Astrocyte of the spinal cord (primary cell): ENCODE results near the gene MAP2K6.

ENCODE experiments used
- DNase-seq: peaks from one replicate; pipeline ENCODE4 v3.0.0; 2011; ENCODE audit warnings: low read depth, low spot score
- H3K4me3 ChIP-seq: 2 replicates; pipeline ENCODE4 v1.5.1; 2011; ENCODE audit warnings: low read depth, mild to moderate bottlenecking, low read length, moderate library complexity
- in situ Hi-C: cut with HindIII; loops from 2 replicates; pipeline ENCODE4 v1.10.0; 2017; ENCODE audit warnings: low sequenced_read_pairs
- TF ChIP-seq, protein P1 (sequence below): IDR thresholded peaks from 2 replicates; pipeline ENCODE4 v1.5.1; 2012; ENCODE audit warnings: low read depth, mild to moderate bottlenecking, low read length, inconsistent platforms

Gene MAP2K6

DNA sequence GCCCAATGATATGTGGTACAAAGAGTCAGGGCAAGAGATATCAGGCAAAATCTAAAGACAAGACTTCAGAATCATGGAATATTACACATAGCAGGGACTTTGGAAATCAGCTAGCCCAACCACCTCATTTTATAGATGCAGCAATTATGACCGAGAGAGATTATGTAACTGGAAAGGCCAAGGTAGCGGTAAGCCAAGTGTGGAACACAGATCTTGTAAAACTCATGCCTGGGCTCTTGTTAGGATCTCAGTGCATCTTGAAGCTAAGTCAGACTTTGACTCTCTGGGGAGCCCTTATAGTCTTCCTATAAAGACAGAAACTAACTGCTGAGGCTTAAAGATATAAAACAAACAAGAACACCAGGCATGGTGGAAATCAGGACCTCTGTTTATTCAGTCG, 18.6 kb downstream of the MAP2K6 start:
- H3K4me3 ChIP-seq, result no peak overlapping the region
- no peak for DNase-seq
- TF ChIP-seq, protein P1, sequence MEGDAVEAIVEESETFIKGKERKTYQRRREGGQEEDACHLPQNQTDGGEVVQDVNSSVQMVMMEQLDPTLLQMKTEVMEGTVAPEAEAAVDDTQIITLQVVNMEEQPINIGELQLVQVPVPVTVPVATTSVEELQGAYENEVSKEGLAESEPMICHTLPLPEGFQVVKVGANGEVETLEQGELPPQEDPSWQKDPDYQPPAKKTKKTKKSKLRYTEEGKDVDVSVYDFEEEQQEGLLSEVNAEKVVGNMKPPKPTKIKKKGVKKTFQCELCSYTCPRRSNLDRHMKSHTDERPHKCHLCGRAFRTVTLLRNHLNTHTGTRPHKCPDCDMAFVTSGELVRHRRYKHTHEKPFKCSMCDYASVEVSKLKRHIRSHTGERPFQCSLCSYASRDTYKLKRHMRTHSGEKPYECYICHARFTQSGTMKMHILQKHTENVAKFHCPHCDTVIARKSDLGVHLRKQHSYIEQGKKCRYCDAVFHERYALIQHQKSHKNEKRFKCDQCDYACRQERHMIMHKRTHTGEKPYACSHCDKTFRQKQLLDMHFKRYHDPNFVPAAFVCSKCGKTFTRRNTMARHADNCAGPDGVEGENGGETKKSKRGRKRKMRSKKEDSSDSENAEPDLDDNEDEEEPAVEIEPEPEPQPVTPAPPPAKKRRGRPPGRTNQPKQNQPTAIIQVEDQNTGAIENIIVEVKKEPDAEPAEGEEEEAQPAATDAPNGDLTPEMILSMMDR, result no peak
- in situ Hi-C loops, result no loop called here

DNA sequence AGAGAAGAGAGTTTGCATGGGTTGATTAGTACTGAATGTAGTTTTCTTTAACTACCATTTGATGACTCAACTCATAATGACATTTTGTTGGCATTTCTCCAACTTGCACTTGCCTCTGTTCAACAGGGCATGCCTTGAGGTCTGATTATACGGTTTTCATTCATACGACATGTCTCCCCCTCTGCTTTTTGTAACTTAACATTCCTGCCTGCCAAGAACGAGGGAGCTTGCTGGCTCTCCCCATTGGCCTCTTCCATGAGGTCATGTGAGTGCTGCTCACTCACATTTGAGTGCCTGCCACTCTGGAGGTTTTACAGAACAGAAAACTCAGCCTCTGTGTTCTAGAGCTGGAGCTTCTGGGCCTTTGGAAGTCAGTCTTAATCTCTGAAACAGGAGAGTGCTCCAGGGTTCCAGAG, 19.7 kb downstream of the MAP2K6 start:
- H3K4me3 ChIP-seq, result no peak overlapping the region
- DNase-seq, result peak; percentile 32
- in situ Hi-C loops, result no loop called here

DNA sequence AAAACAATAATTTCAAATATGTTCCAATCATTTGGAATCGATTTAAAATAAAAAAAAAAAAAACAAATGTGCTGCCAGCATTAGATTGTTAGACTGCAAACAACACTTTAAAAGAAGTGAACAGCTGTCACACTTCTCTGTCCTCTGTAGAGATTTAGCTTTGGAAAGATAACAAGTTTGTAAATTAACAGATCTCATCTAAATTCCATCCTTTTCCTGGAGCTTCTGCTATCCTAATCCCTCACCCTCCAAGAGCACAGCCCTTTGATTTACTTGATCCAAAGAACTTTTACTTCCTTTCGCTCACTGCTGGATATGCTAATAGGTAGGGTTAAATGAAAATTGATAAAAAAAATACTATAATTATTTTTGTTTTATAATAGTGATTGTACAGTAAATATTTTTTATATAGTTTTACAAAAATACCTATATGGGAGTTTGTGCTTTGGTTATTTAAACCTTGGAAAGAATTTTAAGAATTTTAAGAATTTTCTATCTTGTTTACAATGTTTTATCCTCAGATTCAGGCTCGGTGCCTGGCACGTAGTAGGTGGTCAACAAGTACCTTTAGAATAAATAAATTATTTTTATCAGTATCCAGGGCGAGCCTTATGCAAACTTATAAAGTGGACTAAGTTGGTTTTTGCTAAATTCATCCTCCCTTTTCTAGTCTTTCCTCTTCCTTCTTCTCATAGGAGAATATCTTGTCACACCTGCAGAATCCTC, 21.6 kb downstream of the MAP2K6 start:
- DNase-seq, result no peak
- TF ChIP-seq, protein P1, result no peak
- H3K4me3 ChIP-seq, result no peak overlapping the region
- in situ Hi-C loops, result no loop called here

More for the DNA sequence above, 19.7 kb downstream of the MAP2K6 start:
- TF ChIP-seq, protein P1, result no peak

DNA sequence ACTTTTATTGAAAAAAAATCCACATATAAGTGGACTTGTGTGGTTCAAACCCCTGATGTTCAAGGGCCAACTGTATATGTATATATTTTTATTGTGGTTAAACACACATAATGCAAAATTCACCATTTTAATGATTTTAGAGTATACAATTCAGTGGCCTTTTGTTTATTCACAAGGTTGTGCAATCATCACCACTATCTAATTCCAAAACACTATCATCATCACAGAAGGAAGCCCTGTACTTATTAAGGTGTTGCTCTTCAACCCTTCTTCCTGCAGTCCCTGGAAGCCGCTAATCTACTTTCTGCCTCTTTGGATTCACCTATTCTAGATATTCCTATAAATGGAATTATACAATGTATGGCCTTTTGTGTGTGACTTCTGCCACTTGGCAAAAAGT, 23.0 kb downstream of the MAP2K6 start:
- in situ Hi-C loops, result no loop called here
- no peak for DNase-seq
- TF ChIP-seq, protein P1, result no peak
- H3K4me3 ChIP-seq, result no peak overlapping the region

DNA sequence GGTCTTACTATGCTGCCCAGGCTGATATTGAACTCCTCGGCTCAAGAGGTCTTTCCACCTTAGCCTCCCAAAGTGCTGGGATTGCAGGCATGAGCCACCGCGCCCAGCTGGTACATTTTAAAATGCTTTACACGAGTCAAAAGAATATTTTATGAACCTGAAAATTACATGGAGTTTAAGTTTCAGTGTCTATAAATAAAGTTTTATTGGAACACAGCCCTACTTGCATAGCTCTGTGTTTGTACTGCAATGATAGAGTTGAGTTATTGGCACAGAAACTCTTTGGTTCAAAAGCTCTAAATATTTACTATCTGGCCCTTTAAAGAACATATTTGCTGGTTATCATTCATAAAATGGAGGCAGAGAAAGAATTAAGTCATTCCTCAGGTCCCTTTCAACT, 24.3 kb downstream of the MAP2K6 start:
- in situ Hi-C loops, result no loop called here

DNA sequence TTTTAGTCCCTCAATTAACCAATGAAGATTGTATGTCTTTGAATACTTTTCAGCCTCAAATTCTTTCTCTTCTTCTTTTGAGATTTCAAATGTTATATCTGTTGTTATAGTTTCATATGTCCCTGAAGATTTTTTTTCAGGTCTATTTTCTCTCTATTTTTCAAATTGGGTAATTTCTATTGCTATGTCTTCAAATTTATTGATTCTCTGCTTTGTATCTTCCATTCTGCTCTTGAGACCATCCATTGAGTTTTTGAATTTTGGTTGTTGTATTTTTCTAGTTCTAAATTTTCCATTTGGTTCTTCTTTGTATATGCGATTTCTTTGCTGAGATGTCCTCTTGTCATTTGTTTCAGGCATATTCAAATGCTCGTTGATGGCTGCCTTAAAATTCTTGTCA, 26.7 kb downstream of the MAP2K6 start:
- no peak for DNase-seq
- TF ChIP-seq, protein P1, result no peak
- no peak overlapping the region for H3K4me3 ChIP-seq
- in situ Hi-C loops, result no loop called here

More for the DNA sequence above, 24.3 kb downstream of the MAP2K6 start:
- H3K4me3 ChIP-seq, result no peak overlapping the region
- TF ChIP-seq, protein P1, result no peak
- no peak for DNase-seq
